22Rv1 (cell line): ENCODE data around the gene CITED1.

Source experiments
- CTCF ChIP-seq: fragments of 450-650 bp; IDR thresholded peaks from 2 replicates; pipeline ENCODE4 v1.5.1; 2017; ENCODE audit warnings: mild to moderate bottlenecking
- ZFX ChIP-seq: fragments of 450-650 bp; IDR thresholded peaks from 2 replicates; pipeline ENCODE4 v1.6.1; 2017; ENCODE audit warnings: antibody characterized with exemption, borderline replicate concordance

DNA sequence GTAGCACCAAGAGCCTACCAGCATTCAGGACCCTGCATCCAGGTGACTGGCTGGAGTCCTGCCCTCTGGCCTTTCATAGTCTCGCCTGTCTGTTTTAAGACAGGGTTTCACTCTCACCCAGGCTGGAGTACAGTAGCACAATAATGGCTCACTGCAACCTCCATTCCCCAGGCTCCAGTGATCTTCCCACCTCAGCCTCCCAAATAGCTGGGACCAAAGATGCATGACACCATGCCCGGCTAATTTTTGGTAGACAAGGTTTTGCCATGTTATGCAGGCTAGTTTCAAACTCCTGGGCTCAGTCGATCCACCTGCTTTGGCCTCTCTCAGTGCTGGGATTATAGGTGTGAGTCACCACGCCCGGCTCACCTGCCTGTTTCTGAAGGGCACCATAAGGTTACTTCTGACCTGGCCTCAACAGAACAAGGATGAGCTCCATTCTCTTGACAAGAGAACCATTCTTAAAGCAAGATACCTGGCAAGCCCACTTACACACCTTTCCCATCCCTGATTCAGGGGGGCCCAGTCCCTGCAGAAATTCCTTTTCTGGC, 35.3 kb downstream of the CITED1 start:
- TF ChIP-seq CTCF, result no peak
- TF ChIP-seq ZFX, result no peak
